Osteoblast (primary cell): ENCODE results near the gene PRPF6. TPM values are rescaled to one million over a fixed set of nuclear protein-coding genes. Genes with fewer than 3 reads are reported as not detected.

Experiments
- DNase-seq: peaks from one replicate; pipeline ENCODE4 v3.0.0; 2011; ENCODE audit warnings: low spot score, mixed read lengths; ENCODE audit not compliant: insufficient read length; ENCODE audit errors: missing footprints
- H2AFZ ChIP-seq: 2 replicates; pipeline ENCODE4 v1.6.0; 2011; ENCODE audit warnings: mild to moderate bottlenecking, low read length
- H3K27ac ChIP-seq: 2 replicates; pipeline ENCODE4 v1.5.1; 2011; ENCODE audit warnings: mild to moderate bottlenecking, low read depth, low read length, moderate library complexity
- H3K27me3 ChIP-seq: 2 replicates; pipeline ENCODE4 v1.6.0; 2012; ENCODE audit warnings: mild to moderate bottlenecking, control low read depth, inconsistent platforms, low read length, moderate library complexity; ENCODE audit not compliant: insufficient read depth
- H3K36me3 ChIP-seq: 2 replicates; pipeline ENCODE4 v1.5.1; 2011; ENCODE audit warnings: mild to moderate bottlenecking, low read length, control low read depth, moderate library complexity; ENCODE audit not compliant: insufficient read depth
- H3K4me1 ChIP-seq: 2 replicates; pipeline ENCODE4 v1.5.1; 2011; ENCODE audit warnings: mild to moderate bottlenecking, low read length, control low read depth, moderate library complexity; ENCODE audit not compliant: insufficient read depth
- H3K4me2 ChIP-seq: 2 replicates; pipeline ENCODE4 v1.6.0; 2011; ENCODE audit warnings: mild to moderate bottlenecking, low read length; ENCODE audit not compliant: insufficient read depth
- H3K4me3 ChIP-seq: fragments of 200-600 bp; sonication (generic); 3 replicates; pipeline ENCODE4 v1.5.1; 2012; ENCODE audit warnings: mild to moderate bottlenecking, low read length, inconsistent platforms; ENCODE audit not compliant: insufficient read depth
- H3K79me2 ChIP-seq: 2 replicates; pipeline ENCODE4 v1.6.0; 2012; ENCODE audit warnings: mild to moderate bottlenecking, low read length, control low read depth, inconsistent platforms; ENCODE audit not compliant: insufficient read depth
- H3K9me3 ChIP-seq: 2 replicates; pipeline ENCODE4 v1.5.1; 2011; ENCODE audit warnings: low read depth, low read length, control low read depth
- H4K20me1 ChIP-seq: 2 replicates; pipeline ENCODE4 v1.6.0; 2012; ENCODE audit warnings: mild to moderate bottlenecking, low read length, control low read depth; ENCODE audit not compliant: insufficient read depth
- CTCF ChIP-seq: IDR thresholded peaks from 2 replicates; pipeline ENCODE4 v1.5.1; 2011; ENCODE audit warnings: mild to moderate bottlenecking, low read depth, low read length, moderate library complexity; ENCODE audit errors: extremely low read depth
- total RNA-seq: library from RNA; depleted of rRNA; stranded (reverse); fragments of >200 nt; gene quantifications from 2 replicates; pipeline ENCODE4 v1.2.3, GENCODE V29; 2012

The PRPF6 gene
- total RNA-seq, 1 donor = 56.1 TPM

- H2AFZ ChIP-seq = no peak overlapping the region
Observed at GRCh38 chr20:64070244-64070993, 89.5 kb downstream of the PRPF6 start.

GRCh38 chr20:64071341-64072332 is 90.7 kb downstream of the PRPF6 start:
- DNase-seq = no peak
- no peak for TF ChIP-seq CTCF
- no peaks in the 10 kb centered on the region for H3K9me3 ChIP-seq
- H3K4me2 ChIP-seq = no peak overlapping the region
- H3K4me1 ChIP-seq = no peaks in the 10 kb centered on the region
- no peaks in the 10 kb centered on the region for H3K36me3 ChIP-seq
- H2AFZ ChIP-seq = no peak overlapping the region
- no peaks in the 10 kb centered on the region for H3K27me3 ChIP-seq
- no peak overlapping the region for H3K27ac ChIP-seq
- peaks cover 15% of the 10 kb centered on the region for H4K20me1 ChIP-seq
- no peaks in the 10 kb centered on the region for H3K79me2 ChIP-seq
- H3K4me3 ChIP-seq = no peak overlapping the region

More at GRCh38 chr20:64070244-64070993, 89.5 kb downstream of the PRPF6 start:
- Histone ChIP-seq H3K79me2 (no peaks in the 10 kb centered on the region), H4K20me1 (peaks cover 27% of the 10 kb centered on the region), H3K27me3 (no peaks in the 10 kb centered on the region), H3K4me1 (peaks cover 10% of the 10 kb centered on the region), H3K27ac (no peak overlapping the region), H3K36me3 (no peaks in the 10 kb centered on the region), H3K4me2 (no peak overlapping the region), H3K4me3 (no peak overlapping the region), H3K9me3 (no peaks in the 10 kb centered on the region)
- TF ChIP-seq CTCF = no peak
- no peak for DNase-seq

- DNase-seq = no peak
- no peaks in the 10 kb centered on the region for H3K9me3 ChIP-seq
- no peaks in the 10 kb centered on the region for H3K79me2 ChIP-seq
- no peak overlapping the region for H3K4me2 ChIP-seq
- no peak overlapping the region for H3K27ac ChIP-seq
- no peaks in the 10 kb centered on the region for H3K27me3 ChIP-seq
- peaks cover 9% of the 10 kb centered on the region for H4K20me1 ChIP-seq
- no peaks in the 10 kb centered on the region for H3K36me3 ChIP-seq
- no peaks in the 10 kb centered on the region for H3K4me1 ChIP-seq
- no peak for TF ChIP-seq CTCF
- no peak overlapping the region for H2AFZ ChIP-seq
- no peak overlapping the region for H3K4me3 ChIP-seq
Observed at GRCh38 chr20:64072498-64073063, 91.6 kb downstream of the PRPF6 start.
